HG03571 (cell line): ENCODE measurements around the gene PIAS1.
A peak's percentile ranks its signal among the peaks of the same experiment; 100 is the strongest.
"Not testable (repeated sequence)": the region's sequence is repeated elsewhere in the genome, so short reads cannot be mapped to it uniquely, and the experiment has no call there.

ENCODE experiments used
- ATAC-seq: cut with Tn5 transposase; IDR thresholded peaks from one replicate; pipeline ENCODE4 v1.9.1; 2021; ENCODE audit not compliant: unreplicated experiment

The PIAS1 gene

DNA sequence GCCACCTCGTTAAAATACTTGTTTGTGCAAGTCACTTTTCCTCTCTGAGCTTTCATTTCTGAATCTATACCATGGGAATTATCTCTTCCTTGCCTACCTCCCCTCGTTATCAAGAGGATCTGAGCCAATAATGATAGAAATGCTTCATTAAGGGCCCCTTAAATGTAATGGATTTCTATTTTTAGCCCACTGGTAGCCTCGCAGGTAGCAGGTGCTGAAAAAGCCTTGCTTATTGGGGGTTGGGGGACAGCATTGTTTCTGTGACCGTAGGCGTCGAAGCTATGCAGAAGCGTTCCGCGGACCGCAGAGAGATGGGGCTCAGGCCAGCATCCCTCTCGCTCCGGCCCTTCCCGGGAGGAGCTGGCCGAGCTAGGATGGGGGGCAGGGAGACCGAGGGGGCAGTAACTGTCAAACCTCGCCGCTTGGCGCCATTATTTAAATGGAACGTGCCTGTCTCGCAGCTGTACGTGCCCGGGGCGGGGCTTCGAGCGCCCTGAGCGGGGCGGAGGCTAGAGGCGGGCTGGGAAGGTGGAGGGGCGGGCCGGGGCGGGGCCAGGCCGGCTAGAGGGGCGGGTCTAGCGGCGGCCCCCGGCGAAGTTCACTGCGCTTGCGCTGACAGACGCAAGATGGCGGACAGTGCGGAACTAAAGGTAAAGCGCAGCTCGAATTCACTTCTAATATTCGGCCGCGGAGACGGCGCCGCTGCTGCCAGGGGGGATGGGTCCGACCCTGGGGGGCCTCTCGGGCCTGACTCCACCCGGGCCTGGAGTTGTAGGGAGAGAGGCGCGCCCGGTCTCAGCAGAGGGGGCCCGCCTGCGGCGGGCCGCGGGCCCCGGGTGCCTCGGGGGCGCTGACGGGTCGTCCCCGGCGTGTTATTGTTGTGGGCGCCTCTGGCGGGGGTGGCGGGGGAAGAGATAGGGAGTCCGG is at the start of gene PIAS1:
TSS of gene PIAS1 (plus strand) at position 615 of the 927 bp plus-strand sequence. CDS start at position 627, 12 bp downstream.
- ATAC-seq = peak; percentile 72

GRCh38 chr15:68007642-68008041 is 46.5 kb upstream of the PIAS1 start:
- ATAC-seq = not testable (repeated sequence)

- no peak for ATAC-seq
Measured at GRCh38 chr15:68010361-68011153, 43.6 kb upstream of the PIAS1 start.

DNA sequence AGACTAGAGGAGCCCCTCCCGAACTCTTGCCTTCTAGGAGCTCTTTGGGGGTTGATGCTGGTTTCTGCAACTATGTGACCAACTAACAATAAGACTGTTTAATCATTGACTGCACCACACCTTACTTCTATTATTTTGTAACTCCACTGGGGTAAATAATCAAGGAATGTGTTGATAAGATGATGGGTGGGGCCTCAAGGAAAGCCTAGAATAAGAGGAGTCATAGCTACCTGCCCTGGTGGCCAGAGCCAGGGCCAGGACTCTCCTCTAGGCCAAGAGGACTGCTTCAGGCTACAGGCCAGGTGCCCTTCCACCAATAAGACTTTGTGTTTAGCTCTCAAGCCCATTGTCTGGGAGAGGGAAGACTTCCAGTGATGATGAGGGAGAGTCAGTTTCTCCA is 41.2 kb upstream of the PIAS1 start:
- no peak for ATAC-seq

GRCh38 chr15:68014219-68014618 is 39.9 kb upstream of the PIAS1 start:
- ATAC-seq = no peak

DNA sequence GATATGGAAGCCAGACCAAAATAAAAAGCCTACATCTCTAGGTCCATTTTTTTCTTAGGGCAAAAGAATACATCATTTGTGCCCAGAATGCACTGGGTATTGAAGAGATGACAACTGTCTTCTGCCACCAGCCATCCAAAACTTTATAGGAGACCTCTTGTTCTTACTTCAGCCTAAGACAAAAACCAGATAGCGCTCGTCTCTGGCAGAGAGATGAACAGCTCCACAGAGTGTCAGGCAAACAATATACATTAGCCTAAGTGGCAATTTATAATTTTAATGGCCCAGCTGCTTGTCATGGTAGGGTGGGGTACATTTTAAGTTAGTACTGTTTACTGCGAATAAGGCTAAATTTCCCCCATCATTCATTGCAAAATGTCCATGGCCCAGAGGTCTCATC is 38.9 kb upstream of the PIAS1 start:
- no peak for ATAC-seq

DNA sequence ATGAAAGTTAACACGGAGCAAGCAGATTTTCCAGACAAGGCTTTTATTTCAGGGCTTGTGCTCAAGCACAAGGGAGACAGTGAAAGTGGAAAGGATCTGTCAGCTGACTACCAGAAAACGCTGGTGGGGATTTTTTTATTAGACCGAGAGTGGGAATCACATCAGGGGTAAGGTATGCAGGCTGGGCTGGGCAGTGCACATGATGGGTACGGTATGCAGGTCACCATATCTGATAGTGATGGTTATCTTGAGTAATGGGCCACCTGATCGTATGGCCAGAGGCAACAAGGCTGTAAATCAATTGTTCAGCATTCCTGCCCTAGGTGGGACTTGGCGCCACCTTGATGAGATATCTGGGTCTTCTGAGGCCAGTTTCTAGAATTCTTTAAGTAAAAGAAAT is 36.9 kb upstream of the PIAS1 start:
- no peak for ATAC-seq

DNA sequence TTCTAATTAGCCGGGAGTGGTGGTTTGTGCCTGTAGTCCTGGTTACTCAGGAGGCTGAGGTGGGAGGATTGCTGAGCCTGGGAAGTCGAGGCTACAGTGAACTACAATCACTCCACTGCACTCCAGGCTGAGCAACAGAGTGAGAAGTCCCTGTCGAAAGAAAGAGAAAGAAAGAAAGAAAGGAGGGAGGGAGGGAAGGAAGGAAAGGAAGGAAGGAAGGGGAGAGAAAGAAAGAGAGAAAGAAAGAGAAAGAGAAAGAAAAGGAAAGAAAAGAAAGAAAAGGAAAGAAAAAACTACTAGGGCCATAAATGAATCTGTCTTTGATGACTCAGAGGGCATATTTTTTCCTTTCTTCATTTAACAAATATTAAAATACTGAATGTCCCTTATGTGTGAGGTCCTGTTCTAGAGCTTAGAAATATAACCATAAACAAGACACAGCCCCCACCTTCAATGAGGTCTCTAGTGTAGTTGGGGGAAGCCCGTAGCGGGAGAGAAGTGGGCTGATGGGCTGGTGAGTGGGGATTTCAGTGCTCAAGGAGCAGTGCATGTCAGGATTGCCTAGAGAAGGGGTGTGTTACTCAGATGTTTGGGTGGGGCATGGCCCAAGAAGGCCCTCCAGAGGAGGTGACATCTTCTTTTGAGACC is 35.2 kb upstream of the PIAS1 start:
- ATAC-seq = no peak

DNA sequence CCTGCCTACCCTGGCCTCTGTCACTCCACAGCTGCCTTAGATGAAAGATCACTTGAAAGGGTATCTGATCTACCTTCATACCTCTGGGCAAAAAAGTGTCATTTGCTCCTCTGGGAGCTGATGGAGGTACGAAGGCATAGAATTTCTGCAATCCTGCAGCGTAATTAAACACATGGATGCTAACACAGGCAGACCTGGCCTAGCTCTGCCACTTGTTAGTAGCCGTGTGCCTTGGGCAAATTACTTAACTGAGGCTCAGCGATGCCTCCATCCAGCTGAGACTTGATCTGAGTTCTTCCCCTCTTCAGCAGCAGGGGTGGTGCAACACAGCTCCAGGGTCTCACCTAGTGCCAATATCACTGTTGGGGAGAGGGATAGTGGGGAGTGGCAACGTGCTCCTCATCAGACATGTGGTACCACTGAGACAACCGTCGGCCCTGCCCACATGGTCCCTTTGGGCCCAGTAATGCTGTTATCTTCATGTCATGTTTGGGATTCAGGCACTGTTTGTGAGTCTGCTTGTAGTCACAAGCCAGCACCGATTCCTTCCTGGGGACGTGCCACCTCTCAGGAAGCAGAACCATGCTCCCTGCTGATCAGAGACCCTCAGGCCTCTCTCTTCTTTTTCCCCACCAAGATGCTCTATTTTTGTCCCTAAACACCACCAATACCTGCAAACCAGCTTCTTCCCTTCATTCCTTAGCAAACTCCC is 34.1 kb upstream of the PIAS1 start:
- no peak for ATAC-seq

- no peak for ATAC-seq
Measured at GRCh38 chr15:68020685-68021084, 33.4 kb upstream of the PIAS1 start.

DNA sequence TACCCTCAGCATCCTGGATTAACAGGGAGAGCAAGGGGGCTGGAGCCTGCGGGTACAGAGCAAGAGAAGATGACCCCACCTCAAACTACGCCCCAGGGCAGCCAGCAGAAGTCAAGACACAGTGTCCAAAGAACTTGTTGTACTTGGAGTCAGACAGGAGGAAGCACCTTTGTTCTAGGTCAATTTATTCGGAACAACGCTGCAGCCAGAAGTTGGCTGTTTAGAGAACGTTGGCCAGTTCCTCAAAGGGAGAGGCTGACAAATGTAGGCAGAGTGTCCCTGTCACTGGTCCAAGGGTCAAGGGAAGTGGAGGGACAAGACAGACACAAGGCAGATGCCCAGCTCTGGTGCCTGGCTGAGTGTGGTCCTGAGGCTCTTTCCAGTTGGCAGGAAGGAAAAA is 32.1 kb upstream of the PIAS1 start:
- no peak for ATAC-seq

- ATAC-seq = no peak
Measured at GRCh38 chr15:68023307-68024101, 30.6 kb upstream of the PIAS1 start.

GRCh38 chr15:68025835-68026424 is 28.2 kb upstream of the PIAS1 start:
- no peak for ATAC-seq

DNA sequence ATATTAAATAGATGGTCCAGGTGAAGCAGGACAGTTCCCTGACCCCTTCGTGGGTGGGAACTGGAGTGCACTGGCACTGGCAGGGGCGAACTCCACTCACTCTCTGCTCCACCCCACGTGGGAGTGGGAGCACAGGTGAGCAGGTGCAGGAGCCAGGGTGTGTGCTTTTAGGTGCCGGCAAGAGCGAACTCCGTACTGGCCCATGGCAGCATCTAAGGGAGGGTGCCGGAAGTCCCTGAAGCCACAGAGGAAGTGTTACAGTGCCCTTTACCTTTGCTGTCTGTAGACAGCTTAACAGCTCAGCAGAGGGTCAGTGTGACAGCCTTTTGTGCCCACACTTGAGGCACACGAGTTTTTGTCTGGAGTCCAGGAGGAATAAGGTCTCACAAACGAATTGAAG is 26.7 kb upstream of the PIAS1 start:
- ATAC-seq = no peak

DNA sequence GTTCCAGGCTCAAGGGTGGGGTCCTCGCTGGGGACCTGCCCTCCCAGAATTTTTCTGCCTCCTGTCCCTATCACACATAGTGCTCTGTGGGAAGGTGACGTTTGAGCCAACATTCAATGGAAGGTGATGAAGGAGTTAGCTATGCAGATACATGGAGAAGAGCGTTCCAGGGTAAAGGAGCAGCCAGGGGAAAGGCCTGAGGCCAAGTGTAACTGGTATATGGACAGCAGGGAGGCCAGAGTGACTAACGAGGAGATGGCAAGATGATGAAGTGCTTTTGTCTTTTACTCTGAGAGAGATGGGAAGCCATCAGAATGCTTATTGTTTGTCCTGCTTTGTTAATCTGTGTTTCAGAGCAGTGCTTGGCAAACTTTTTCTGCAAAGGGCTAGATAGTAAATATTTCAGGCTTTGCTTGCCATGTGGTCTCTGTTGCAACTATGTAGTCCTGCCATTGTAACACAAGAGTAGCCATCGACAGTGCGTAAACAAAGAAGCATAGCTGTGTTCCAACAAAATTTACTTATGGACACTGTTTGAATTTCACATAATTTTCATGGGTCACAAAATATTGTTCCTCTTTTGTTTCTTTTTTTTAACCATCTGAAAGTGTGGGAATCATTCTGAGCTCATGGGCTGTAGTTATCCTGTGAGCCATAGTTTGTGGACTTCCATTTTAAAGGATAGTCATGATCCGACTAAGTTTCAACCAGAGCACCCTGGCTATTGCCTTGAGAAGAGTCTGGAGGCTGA is 25.8 kb upstream of the PIAS1 start:
- no peak for ATAC-seq

- no peak for ATAC-seq
Measured at GRCh38 chr15:68028888-68029207, 25.3 kb upstream of the PIAS1 start.

GRCh38 chr15:68029959-68030358 is 24.2 kb upstream of the PIAS1 start:
- ATAC-seq = no peak

GRCh38 chr15:68031404-68031803 is 22.7 kb upstream of the PIAS1 start:
- no peak for ATAC-seq

DNA sequence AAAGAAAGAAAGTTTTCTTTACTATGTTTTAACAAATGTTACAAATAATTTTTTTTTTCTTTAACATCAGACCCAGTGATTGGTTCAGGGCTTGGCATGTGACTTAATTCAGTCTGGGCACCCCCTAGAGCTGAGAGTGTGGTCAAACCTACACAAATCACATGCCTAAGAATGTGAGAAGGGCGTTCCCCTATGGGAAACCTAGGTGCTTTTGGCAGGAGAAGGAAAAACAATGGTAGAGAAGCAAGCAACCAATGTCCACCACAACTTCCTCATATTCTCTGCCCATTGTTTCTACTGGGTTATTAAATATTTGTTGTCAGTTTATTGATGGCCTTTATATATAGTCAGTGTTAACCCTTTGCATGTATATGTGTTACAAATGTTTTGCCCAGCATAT is 21.4 kb upstream of the PIAS1 start:
- ATAC-seq = no peak
